ENCODE measurements around the gene ABCC6.
"Not testable (repeated sequence)": the region's sequence is repeated elsewhere in the genome, so short reads cannot be mapped to it uniquely, and the experiment has no call there.

Gene ABCC6

GRCh38 chr16:16221382-16221781, 1.9 kb downstream of the ABCC6 start:
- DNase-seq: not testable (repeated sequence)

GRCh38 chr16:16220449-16220848, 2.8 kb downstream of the ABCC6 start:
- not testable (repeated sequence) for DNase-seq

GRCh38 chr16:16218787-16219186, 4.5 kb downstream of the ABCC6 start:
- not testable (repeated sequence) for DNase-seq

GRCh38 chr16:16218349-16218748, 4.9 kb downstream of the ABCC6 start:
- not testable (repeated sequence) for DNase-seq

- not testable (repeated sequence) for DNase-seq
Measured at GRCh38 chr16:16213863-16214293, 9.4 kb downstream of the ABCC6 start.

- DNase-seq: not testable (repeated sequence)
Measured at GRCh38 chr16:16211404-16211803, 11.9 kb downstream of the ABCC6 start.

GRCh38 chr16:16208461-16208860, 14.8 kb downstream of the ABCC6 start:
- not testable (repeated sequence) for DNase-seq

GRCh38 chr16:16207787-16208334, 15.4 kb downstream of the ABCC6 start:
- DNase-seq: not testable (repeated sequence)

GRCh38 chr16:16207097-16207786, 16.1 kb downstream of the ABCC6 start:
- not testable (repeated sequence) for DNase-seq

- not testable (repeated sequence) for DNase-seq
Measured at GRCh38 chr16:16205864-16206263, 17.4 kb downstream of the ABCC6 start.

GRCh38 chr16:16204552-16204951, 18.7 kb downstream of the ABCC6 start:
- DNase-seq: not testable (repeated sequence)

GRCh38 chr16:16203494-16203893, 19.8 kb downstream of the ABCC6 start:
- DNase-seq: not testable (repeated sequence)

GRCh38 chr16:16202400-16203143, 20.7 kb downstream of the ABCC6 start:
- DNase-seq: not testable (repeated sequence)

GRCh38 chr16:16201880-16202279, 21.4 kb downstream of the ABCC6 start:
- DNase-seq: not testable (repeated sequence)

- not testable (repeated sequence) for DNase-seq
Measured at GRCh38 chr16:16200391-16200790, 22.9 kb downstream of the ABCC6 start.

GRCh38 chr16:16199428-16199827, 23.9 kb downstream of the ABCC6 start:
- not testable (repeated sequence) for DNase-seq

GRCh38 chr16:16197966-16198365, 25.3 kb downstream of the ABCC6 start:
- no peak for DNase-seq

- no peak for DNase-seq
Measured at GRCh38 chr16:16197331-16197730, 26.0 kb downstream of the ABCC6 start.

GRCh38 chr16:16196099-16196498, 27.2 kb downstream of the ABCC6 start:
- DNase-seq: no peak

GRCh38 chr16:16191493-16192167, 31.7 kb downstream of the ABCC6 start:
- DNase-seq: no peak

GRCh38 chr16:16190966-16191365, 32.3 kb downstream of the ABCC6 start:
- not testable (repeated sequence) for DNase-seq

- no peak for DNase-seq
Measured at GRCh38 chr16:16190546-16190945, 32.7 kb downstream of the ABCC6 start.

- DNase-seq: no peak
Measured at GRCh38 chr16:16189842-16190241, 33.5 kb downstream of the ABCC6 start.
